ENCODE results near the gene MTMR2.

GRCh38 chr11:95939091-95939490, 15.2 kb upstream of the MTMR2 start:
- TF ChIP-seq POLR2A (IDR thresholded peaks at IDR 0.05) (no peak), CTCF (IDR thresholded peaks at IDR 0.05) (no peak)

Data from adrenal gland (tissue), 5 donors.